ENCODE results near the gene FILIP1L.

FILIP1L gene

GRCh38 chr3:100113723-100114412 is 433 bp downstream of the FILIP1L start:
- TF ChIP-seq POLR2A (IDR thresholded peaks at IDR 0.05; ENCODE audit: low read depth, low read length) = no peak
- DNase-seq (ENCODE audit: insufficient read length, low spot score) (no peak), FAIRE-seq (no peak)

GRCh38 chr3:100111728-100112127 is 2.6 kb downstream of the FILIP1L start:
- TF ChIP-seq POLR2A (IDR thresholded peaks at IDR 0.05; ENCODE audit: low read depth, low read length) = no peak
- FAIRE-seq (no peak), DNase-seq (ENCODE audit: insufficient read length, low spot score) (no peak)

- TF ChIP-seq POLR2A (IDR thresholded peaks at IDR 0.05; ENCODE audit: low read depth, low read length) = no peak
- FAIRE-seq (no peak), DNase-seq (ENCODE audit: insufficient read length, low spot score) (no peak)
These were observed 4.1 kb downstream of the FILIP1L start for GRCh38 chr3:100110162-100110561.

DNA sequence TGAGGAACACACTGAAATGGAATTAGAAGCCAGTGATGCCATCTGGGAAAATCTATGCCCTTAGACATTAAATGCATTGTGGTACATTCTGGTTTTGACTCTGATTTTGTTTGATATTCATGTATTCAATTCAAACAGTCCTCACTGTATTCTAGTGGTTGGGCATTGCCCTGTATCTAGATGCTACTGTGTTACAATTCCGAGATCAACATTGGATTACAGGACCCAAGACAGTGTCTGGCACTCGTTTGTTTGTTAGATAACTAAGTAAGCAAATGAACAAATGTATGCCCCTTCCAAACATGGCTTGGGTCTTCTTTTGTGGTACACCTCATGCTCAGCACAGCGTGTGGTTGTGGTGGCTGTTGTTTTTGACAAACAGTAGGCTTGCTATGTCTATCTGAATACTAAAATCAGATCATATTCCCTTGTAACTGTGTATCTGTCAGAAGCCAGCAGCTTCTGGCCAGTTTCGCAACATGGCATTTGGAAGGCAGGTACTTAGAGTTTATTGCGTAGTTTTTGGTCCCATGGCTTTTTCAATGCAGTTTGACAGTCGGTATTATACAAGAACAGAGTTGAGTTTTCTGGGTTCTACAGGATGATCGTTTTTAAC is 5.7 kb downstream of the FILIP1L start:
- TF ChIP-seq POLR2A (IDR thresholded peaks at IDR 0.05; ENCODE audit: low read depth, low read length) = no peak
- FAIRE-seq = peak; percentile 6
- no peak for DNase-seq (ENCODE audit: insufficient read length, low spot score)

DNA sequence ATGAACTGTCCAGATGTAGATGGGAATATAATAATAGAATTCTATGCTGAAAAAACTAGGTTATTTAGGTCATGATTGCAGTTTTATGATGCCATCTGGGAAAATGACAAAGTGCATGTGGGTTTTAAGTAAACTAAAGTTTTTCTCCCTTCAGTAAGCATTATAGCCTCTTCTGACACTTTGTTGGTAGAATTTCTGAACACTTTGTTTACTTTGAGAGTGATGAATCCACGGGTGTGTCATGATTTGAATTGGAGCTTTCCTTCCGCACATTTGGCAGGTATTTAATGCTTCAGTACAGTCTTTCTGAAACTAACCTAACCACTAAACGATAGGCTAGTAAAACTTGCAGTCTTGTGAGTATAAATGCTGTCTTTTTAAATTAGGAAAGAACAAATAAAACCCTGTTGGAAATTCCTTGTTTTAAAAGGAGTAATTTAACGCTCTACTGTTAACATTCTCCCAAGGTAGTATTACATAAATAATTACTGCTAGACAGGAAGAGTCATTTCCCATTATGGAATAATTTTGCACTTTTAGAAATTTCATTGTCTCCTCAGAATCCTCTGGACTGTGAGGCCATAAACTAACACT is 7.0 kb downstream of the FILIP1L start:
- FAIRE-seq = peak; percentile 69
- no peak for DNase-seq (ENCODE audit: insufficient read length, low spot score)
- TF ChIP-seq POLR2A (IDR thresholded peaks at IDR 0.05; ENCODE audit: low read depth, low read length) = no peak

- no peak for TF ChIP-seq POLR2A (IDR thresholded peaks at IDR 0.05; ENCODE audit: low read depth, low read length)
- FAIRE-seq (peak; percentile 57), DNase-seq (ENCODE audit: insufficient read length, low spot score) (no peak)
These were observed 7.7 kb downstream of the FILIP1L start for GRCh38 chr3:100106531-100107141.

- no peak for FAIRE-seq
- DNase-seq (ENCODE audit: insufficient read length, low spot score) = no peak
- no peak for TF ChIP-seq POLR2A (IDR thresholded peaks at IDR 0.05; ENCODE audit: low read depth, low read length)
These were observed 8.2 kb downstream of the FILIP1L start for GRCh38 chr3:100106094-100106493.

GRCh38 chr3:100105501-100105900 is 8.8 kb downstream of the FILIP1L start:
- FAIRE-seq (no peak), DNase-seq (ENCODE audit: insufficient read length, low spot score) (no peak)
- TF ChIP-seq POLR2A (IDR thresholded peaks at IDR 0.05; ENCODE audit: low read depth, low read length) = no peak

DNA sequence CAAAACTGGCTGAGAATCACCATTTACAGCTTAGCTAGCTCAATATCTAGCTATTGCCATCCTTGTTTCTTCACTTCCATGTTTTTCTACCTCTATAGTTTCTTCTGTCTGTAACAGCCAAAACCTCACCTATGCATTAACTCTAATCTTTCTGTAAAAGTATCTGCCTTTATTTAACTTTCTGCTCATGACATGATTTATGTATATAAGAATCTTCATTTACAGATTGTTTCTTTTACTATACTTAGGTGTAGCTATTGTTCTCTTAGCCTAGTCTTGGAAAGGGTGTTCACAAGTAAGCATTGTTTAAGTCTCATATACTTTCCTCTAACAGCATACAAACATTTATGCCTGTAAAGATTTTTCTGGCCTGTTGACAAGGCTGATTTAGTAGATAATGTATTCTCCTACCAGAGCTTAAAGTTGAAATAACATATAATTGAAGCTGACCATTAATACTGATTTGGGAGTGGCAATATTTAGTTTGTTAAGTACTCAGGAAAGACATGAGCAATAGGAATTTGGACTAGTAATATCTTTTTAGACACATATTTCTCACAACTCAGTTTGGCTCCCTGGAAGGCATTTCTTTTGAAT is 9.4 kb downstream of the FILIP1L start:
- DNase-seq (ENCODE audit: insufficient read length, low spot score) (no peak), FAIRE-seq (no peak)
- TF ChIP-seq POLR2A (IDR thresholded peaks at IDR 0.05; ENCODE audit: low read depth, low read length) = no peak

DNA sequence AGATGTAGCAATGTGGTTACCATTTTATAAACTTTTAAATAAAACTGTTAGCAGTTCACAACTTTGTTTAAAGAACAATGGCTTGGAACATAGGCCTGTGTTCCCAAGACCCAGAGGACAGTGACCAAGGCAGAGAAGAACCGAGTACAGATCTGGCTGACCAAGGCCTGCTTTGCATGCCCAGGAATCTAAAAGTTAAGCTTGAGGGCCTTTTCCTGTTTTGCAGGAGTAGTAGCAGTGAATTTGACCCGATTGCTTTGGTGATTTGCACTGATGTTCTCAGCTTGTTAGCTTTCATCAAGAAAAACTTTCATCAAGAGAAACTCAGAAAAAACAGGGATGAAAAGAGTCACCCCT is 9.9 kb downstream of the FILIP1L start:
- no peak for DNase-seq (ENCODE audit: insufficient read length, low spot score)
- FAIRE-seq = peak; percentile 11

GRCh38 chr3:100103558-100104441 is 10.5 kb downstream of the FILIP1L start:
- no peak for TF ChIP-seq POLR2A (IDR thresholded peaks at IDR 0.05; ENCODE audit: low read depth, low read length)
- DNase-seq (ENCODE audit: insufficient read length, low spot score) = no peak
- FAIRE-seq = peak; percentile 27

More for the DNA sequence above, 9.9 kb downstream of the FILIP1L start:
- no peak for TF ChIP-seq POLR2A (IDR thresholded peaks at IDR 0.05; ENCODE audit: low read depth, low read length)

- DNase-seq (ENCODE audit: insufficient read length, low spot score) (no peak), FAIRE-seq (no peak)
- no peak for TF ChIP-seq POLR2A (IDR thresholded peaks at IDR 0.05; ENCODE audit: low read depth, low read length)
These were observed 11.5 kb downstream of the FILIP1L start for GRCh38 chr3:100102757-100103156.

- no peak for DNase-seq (ENCODE audit: insufficient read length, low spot score)
- FAIRE-seq = no peak
These were observed 13.9 kb downstream of the FILIP1L start for GRCh38 chr3:100100425-100100824.

More at GRCh38 chr3:100100425-100100824, 13.9 kb downstream of the FILIP1L start:
- no peak for TF ChIP-seq POLR2A (IDR thresholded peaks at IDR 0.05; ENCODE audit: low read depth, low read length)

Data from H54 (cell line).